AG10803 (cell line): Measurements from ENCODE around the gene NFYA.

Source experiments
- DNase-seq: peaks from one replicate; pipeline ENCODE4 v3.0.0; 2010; ENCODE audit warnings: low read depth
- H3K4me3 ChIP-seq: 2 replicates; pipeline ENCODE4 v1.5.1; 2011; ENCODE audit warnings: mild to moderate bottlenecking, low read length, control low read depth
- CTCF ChIP-seq: conservative IDR thresholded peaks from 2 replicates; pipeline ENCODE4 v1.5.1; 2011; ENCODE audit warnings: mild to moderate bottlenecking, low read length, control low read depth, inconsistent platforms

NFYA gene

GRCh38 chr6:41136911-41137310 is 64.1 kb downstream of the NFYA start:
- no peak overlapping the region for H3K4me3 ChIP-seq
- TF ChIP-seq CTCF = no peak
- no peak for DNase-seq

GRCh38 chr6:41147917-41148316 is 75.1 kb downstream of the NFYA start:
- no peak for TF ChIP-seq CTCF
- DNase-seq = no peak
- H3K4me3 ChIP-seq = no peak overlapping the region
